HCT116 (cell line): ENCODE measurements around the gene DAND5.

Source experiments
- EZH2 ChIP-seq: fragments of 200-600 bp; sonication (generic); IDR thresholded peaks from 2 replicates; pipeline ENCODE4 v1.6.1; 2017; ENCODE audit warnings: antibody characterized with exemption, mixed run types
- EZH2phosphoT487 ChIP-seq: fragments of 200-600 bp; IDR thresholded peaks from 2 replicates; pipeline ENCODE4 v1.6.1; 2018; ENCODE audit warnings: antibody characterized with exemption, borderline replicate concordance
- TF ChIP-seq, protein P1 (sequence below), 3 experiments: fragments of 200-600 bp in 1 of 3; sonication (generic) in 1 of 3; IDR thresholded peaks in 2 of 3; conservative IDR thresholded peaks in 1 of 3; 2 replicates each; pipeline ENCODE4 v1.5.1; 2012 to 2017; ENCODE audit warnings: low read depth in 2 of 3, low read length in 2 of 3, antibody characterized with exemption in 1 of 3, borderline replicate concordance in 1 of 3, control low read depth in 1 of 3, mild to moderate bottlenecking in 1 of 3, mixed read lengths in 1 of 3, mixed run types in 1 of 3, moderate library complexity in 1 of 3; ENCODE audit not compliant: insufficient read depth in 1 of 3
- TF ChIP-seq, protein P2 (sequence below): IDR thresholded peaks from 2 replicates; pipeline ENCODE4 v1.6.1; 2012

DNA sequence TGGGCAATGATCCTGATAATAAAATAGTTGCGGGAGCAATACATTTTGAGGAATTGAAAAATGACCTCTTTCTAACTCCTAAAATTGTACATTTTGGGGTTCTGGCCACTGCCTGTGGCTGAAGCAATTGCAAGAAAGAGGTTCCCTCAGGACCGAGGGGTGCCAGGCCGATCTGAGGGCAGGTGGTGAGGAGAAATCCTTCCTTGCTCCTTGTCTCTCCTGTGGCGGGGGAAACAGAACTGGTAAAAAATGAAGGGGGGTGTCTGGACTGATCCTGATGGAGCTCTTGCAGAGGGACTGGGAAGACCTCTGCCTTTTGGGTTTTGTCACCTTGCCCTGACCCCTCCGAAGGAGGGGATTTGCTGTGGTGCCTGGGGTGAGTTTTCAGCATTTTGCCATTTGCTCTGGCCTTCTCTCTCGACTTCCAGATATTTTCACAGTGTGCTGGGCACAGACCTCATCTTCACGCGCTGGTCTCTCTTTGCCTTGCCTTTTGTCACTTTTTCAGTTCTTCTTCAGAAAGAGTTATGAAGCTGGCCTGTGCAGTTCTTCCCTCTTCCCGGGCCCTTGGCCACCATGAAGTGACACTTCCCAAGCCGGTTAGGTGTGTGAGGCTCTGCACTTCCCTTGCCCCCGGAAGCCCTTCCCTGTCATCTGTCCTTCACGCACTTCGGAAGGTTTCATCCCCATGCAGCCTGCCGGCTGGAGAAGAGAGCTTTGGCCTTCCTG lies 48.1 kb downstream of the DAND5 start:
- TF ChIP-seq EZH2 (no peak), EZH2phosphoT487 (no peak)
- TF ChIP-seq, protein P1, sequence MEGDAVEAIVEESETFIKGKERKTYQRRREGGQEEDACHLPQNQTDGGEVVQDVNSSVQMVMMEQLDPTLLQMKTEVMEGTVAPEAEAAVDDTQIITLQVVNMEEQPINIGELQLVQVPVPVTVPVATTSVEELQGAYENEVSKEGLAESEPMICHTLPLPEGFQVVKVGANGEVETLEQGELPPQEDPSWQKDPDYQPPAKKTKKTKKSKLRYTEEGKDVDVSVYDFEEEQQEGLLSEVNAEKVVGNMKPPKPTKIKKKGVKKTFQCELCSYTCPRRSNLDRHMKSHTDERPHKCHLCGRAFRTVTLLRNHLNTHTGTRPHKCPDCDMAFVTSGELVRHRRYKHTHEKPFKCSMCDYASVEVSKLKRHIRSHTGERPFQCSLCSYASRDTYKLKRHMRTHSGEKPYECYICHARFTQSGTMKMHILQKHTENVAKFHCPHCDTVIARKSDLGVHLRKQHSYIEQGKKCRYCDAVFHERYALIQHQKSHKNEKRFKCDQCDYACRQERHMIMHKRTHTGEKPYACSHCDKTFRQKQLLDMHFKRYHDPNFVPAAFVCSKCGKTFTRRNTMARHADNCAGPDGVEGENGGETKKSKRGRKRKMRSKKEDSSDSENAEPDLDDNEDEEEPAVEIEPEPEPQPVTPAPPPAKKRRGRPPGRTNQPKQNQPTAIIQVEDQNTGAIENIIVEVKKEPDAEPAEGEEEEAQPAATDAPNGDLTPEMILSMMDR (IDR thresholded peaks at IDR 0.05 in 2 of 3, conservative IDR thresholded peaks at IDR 0.05 in 1 of 3; ENCODE audit: borderline replicate concordance in 1 of 3, insufficient read depth in 1 of 3, low read depth in 2 of 3, low read length in 2 of 3), result no peak
- TF ChIP-seq, protein P2, sequence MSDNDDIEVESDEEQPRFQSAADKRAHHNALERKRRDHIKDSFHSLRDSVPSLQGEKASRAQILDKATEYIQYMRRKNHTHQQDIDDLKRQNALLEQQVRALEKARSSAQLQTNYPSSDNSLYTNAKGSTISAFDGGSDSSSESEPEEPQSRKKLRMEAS, result no peak
